H9 (cell line): ENCODE results near the gene MGST1. TPM values are rescaled to one million over a fixed set of nuclear protein-coding genes. Genes with fewer than 3 reads are reported as not detected.

ENCODE experiments used
- DNase-seq: peaks from one replicate; pipeline ENCODE4 v3.0.0-alpha.2; 2017
- H2AFZ ChIP-seq: one replicate; pipeline ENCODE4 v1.6.1; 2013; ENCODE audit warnings: mild to moderate bottlenecking, low read length, control low read depth, moderate library complexity
- H2AK5ac ChIP-seq: 2 replicates; pipeline ENCODE4 v1.6.1; 2013; ENCODE audit warnings: low read length, control low read depth, mixed read lengths; ENCODE audit not compliant: insufficient read length
- H2BK120ac ChIP-seq: one replicate; pipeline ENCODE4 v1.6.1; 2013; ENCODE audit warnings: low read depth, mild to moderate bottlenecking, low read length, control low read depth, inconsistent platforms; ENCODE audit not compliant: poor library complexity, severe bottlenecking
- H2BK12ac ChIP-seq: 2 replicates; pipeline ENCODE4 v1.6.1; 2013; ENCODE audit warnings: low read length, control low read depth, mixed read lengths, low read depth; ENCODE audit not compliant: insufficient read length
- H2BK15ac ChIP-seq: 2 replicates; pipeline ENCODE4 v1.6.1; 2013; ENCODE audit warnings: low read depth, low read length, control low read depth
- H2BK20ac ChIP-seq: one replicate; pipeline ENCODE4 v1.6.1; 2013; ENCODE audit warnings: low read depth, mild to moderate bottlenecking, low read length, control low read depth, inconsistent platforms; ENCODE audit not compliant: poor library complexity, severe bottlenecking
- H2BK5ac ChIP-seq: 2 replicates; pipeline ENCODE4 v1.6.1; 2013; ENCODE audit warnings: low read length, control low read depth, mixed read lengths; ENCODE audit not compliant: insufficient read length
- H3K14ac ChIP-seq: 2 replicates; pipeline ENCODE4 v1.6.1; 2013; ENCODE audit warnings: low read length, control low read depth; ENCODE audit not compliant: insufficient read depth
- H3K18ac ChIP-seq: 2 replicates; pipeline ENCODE4 v1.6.1; 2013; ENCODE audit warnings: low read depth, mild to moderate bottlenecking, mixed read lengths, low read length, control low read depth; ENCODE audit not compliant: insufficient read length
- H3K23ac ChIP-seq: 2 replicates; pipeline ENCODE4 v1.6.1; 2013; ENCODE audit warnings: low read length, control low read depth, mixed read lengths, low read depth; ENCODE audit not compliant: insufficient read length
- H3K23me2 ChIP-seq: 2 replicates; pipeline ENCODE4 v1.6.1; 2013; ENCODE audit warnings: low read depth, mild to moderate bottlenecking, mixed read lengths, low read length, control low read depth; ENCODE audit not compliant: insufficient read length, poor library complexity, severe bottlenecking
- H3K27ac ChIP-seq: 2 replicates; pipeline ENCODE4 v1.5.1; 2013; ENCODE audit warnings: low read length, control low read depth, mixed read lengths, low read depth; ENCODE audit not compliant: insufficient read length
- H3K27me3 ChIP-seq: 2 replicates; pipeline ENCODE4 v1.6.1; 2013; ENCODE audit warnings: low read length, control low read depth, inconsistent platforms; ENCODE audit not compliant: insufficient read depth
- H3K4ac ChIP-seq: 2 replicates; pipeline ENCODE4 v1.6.1; 2013; ENCODE audit warnings: low read depth, mild to moderate bottlenecking, control low read depth, inconsistent platforms, low read length, moderate library complexity
- H3K4me1 ChIP-seq: 2 replicates; pipeline ENCODE4 v1.6.1; 2013; ENCODE audit warnings: low read length, control low read depth, inconsistent platforms; ENCODE audit not compliant: insufficient read depth
- H3K4me2 ChIP-seq: 2 replicates; pipeline ENCODE4 v1.6.1; 2013; ENCODE audit warnings: low read length, control low read depth, mixed read lengths; ENCODE audit not compliant: insufficient read length, insufficient read depth
- H3K56ac ChIP-seq: 2 replicates; pipeline ENCODE4 v1.6.1; 2013; ENCODE audit warnings: low read depth, mild to moderate bottlenecking, mixed read lengths, low read length, control low read depth; ENCODE audit not compliant: insufficient read length
- H3K79me1 ChIP-seq: 2 replicates; pipeline ENCODE4 v1.6.1; 2013; ENCODE audit warnings: low read depth, mild to moderate bottlenecking, moderate library complexity, low read length, control low read depth, inconsistent platforms; ENCODE audit not compliant: insufficient read depth, poor library complexity, severe bottlenecking
- H3K79me2 ChIP-seq: 2 replicates; pipeline ENCODE4 v1.6.1; 2013; ENCODE audit warnings: low read length, control low read depth, inconsistent platforms; ENCODE audit not compliant: insufficient read depth
- H3K9ac ChIP-seq: 2 replicates; pipeline ENCODE4 v1.6.1; 2013; ENCODE audit warnings: low read length, control low read depth, mixed read lengths; ENCODE audit not compliant: insufficient read length; ENCODE audit errors: extremely low read depth
- H3K9me3 ChIP-seq: one replicate; pipeline ENCODE4 v1.6.1; 2013; ENCODE audit warnings: low read depth, low read length, inconsistent platforms; ENCODE audit not compliant: control insufficient read depth
- H3T11ph ChIP-seq: one replicate; pipeline ENCODE4 v1.6.1; 2013; ENCODE audit warnings: mild to moderate bottlenecking, low read length, control low read depth, inconsistent platforms
- H4K20me1 ChIP-seq: one replicate; pipeline ENCODE4 v1.6.1; 2013; ENCODE audit not compliant: control insufficient read depth, insufficient read length, insufficient read depth
- H4K5ac ChIP-seq: 2 replicates; pipeline ENCODE4 v1.6.1; 2013; ENCODE audit warnings: low read depth, mild to moderate bottlenecking, mixed read lengths, low read length, control low read depth; ENCODE audit not compliant: insufficient read length
- H4K8ac ChIP-seq: replicated peaks from 2 replicates; pipeline ENCODE4 v1.6.1; 2013; ENCODE audit warnings: low read length, control low read depth, mixed read lengths, low read depth; ENCODE audit not compliant: insufficient read length
- H4K91ac ChIP-seq: 2 replicates; pipeline ENCODE4 v1.6.1; 2013; ENCODE audit warnings: low read depth, mild to moderate bottlenecking, moderate library complexity, mixed read lengths, low read length, control low read depth; ENCODE audit not compliant: insufficient read length
- H3K27ac Mint-ChIP-seq, 3 experiments: 2 replicates in 2 of 3; 3 replicates in 1 of 3; pipeline ENCODE4 v1.8.0; 2020 to 2021; ENCODE audit warnings: mixed read lengths in 3 of 3, mild to moderate bottlenecking in 1 of 3, moderate library complexity in 1 of 3
- H3K27me3 Mint-ChIP-seq: 2 replicates; pipeline ENCODE4 v1.8.0; 2021; ENCODE audit warnings: low read depth, mild to moderate bottlenecking, moderate library complexity, mixed read lengths
- H3K36me3 Mint-ChIP-seq, 3 experiments: 2 replicates in 2 of 3; 3 replicates in 1 of 3; pipeline ENCODE4 v1.8.0; 2020 to 2021; ENCODE audit warnings: low read depth in 3 of 3, mixed read lengths in 3 of 3; ENCODE audit not compliant: insufficient read depth in 1 of 3
- H3K4me1 Mint-ChIP-seq, 2 experiments: 2 replicates each; pipeline ENCODE4 v1.8.0; 2020; ENCODE audit warnings: mixed read lengths in 2 of 2
- H3K4me3 Mint-ChIP-seq, 2 experiments: 2 replicates in 1 of 2; 3 replicates in 1 of 2; pipeline ENCODE4 v1.8.0; 2020 to 2021; ENCODE audit warnings: mild to moderate bottlenecking in 2 of 2, mixed read lengths in 2 of 2, moderate library complexity in 1 of 2
- H3K9me3 Mint-ChIP-seq, 2 experiments: 2 replicates in 1 of 2; 3 replicates in 1 of 2; pipeline ENCODE4 v1.8.0; 2020; ENCODE audit warnings: mild to moderate bottlenecking in 2 of 2, mixed read lengths in 2 of 2, moderate library complexity in 1 of 2
- WGBS: extraction: QIAGEN DNeasy Blood & Tissue Kit; methylation state at CpG from one replicate; pipeline ENCODE4 v1.1.7; 2013; ENCODE audit warnings: missing lambda C conversion rate, low lambda C conversion rate, mixed read lengths; ENCODE audit not compliant: insufficient read length; ENCODE audit errors: extremely low coverage; 5-methylcytosine and 5-hydroxymethylcytosine counted together
- total RNA-seq: library from RNA; stranded (reverse); gene quantifications from 2 replicates; pipeline ENCODE4 v1.2.1, GENCODE V29; 2021
- TF ChIP-seq, protein P1 (sequence below): fragments of 200-600 bp; sonication (generic); conservative IDR thresholded peaks from 3 replicates; pipeline ENCODE4 v1.8.0; 2021; ENCODE audit warnings: antibody characterized with exemption, mild to moderate bottlenecking

Gene MGST1
- total RNA-seq, 1 experiment from 2014 or later: 235 TPM

DNA sequence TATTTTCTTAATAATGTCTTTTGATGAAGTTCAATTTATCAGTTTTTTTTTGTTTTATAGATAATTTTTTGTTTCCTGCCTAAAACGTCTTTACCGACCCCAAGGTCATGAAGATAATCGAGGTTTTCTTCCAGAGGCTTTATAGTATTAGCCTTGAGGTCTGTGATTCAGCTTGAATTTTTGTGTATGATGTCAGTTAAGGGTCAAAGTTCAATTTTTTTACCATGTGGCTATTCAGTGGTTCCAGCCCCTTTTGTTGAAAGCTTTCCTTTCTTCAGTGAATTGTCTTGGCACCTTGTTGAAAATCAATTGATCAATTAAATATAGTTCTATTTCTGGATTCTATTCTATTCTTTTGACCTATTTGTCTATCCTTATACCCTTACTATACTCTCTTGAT, 3.2 kb upstream of the MGST1 start:
- Histone ChIP-seq H4K8ac (no peak overlapping the region), H3K9ac (no peak overlapping the region), H3K79me1 (no peaks in the 10 kb centered on the region), H2BK15ac (no peak overlapping the region), H3K9me3 (no peaks in the 10 kb centered on the region), H3K79me2 (peaks cover 16% of the 10 kb centered on the region), H3K23ac (no peak overlapping the region), H2BK12ac (no peak overlapping the region), H3K23me2 (peaks cover 10% of the 10 kb centered on the region), H3K27me3 (no peaks in the 10 kb centered on the region; the same call in 1 of the 2 replicates), H2AFZ (no peak overlapping the region), H2BK5ac (no peak overlapping the region), H4K91ac (no peak overlapping the region), H3K27ac (no peak overlapping the region), H3K4me2 (no peak overlapping the region), H2BK20ac (no peak overlapping the region), H3K14ac (no peak overlapping the region), H4K5ac (no peak overlapping the region), H2AK5ac (no peak overlapping the region), H3T11ph (no peak overlapping the region), H3K18ac (no peak overlapping the region), H4K20me1 (no peaks in the 10 kb centered on the region), H3K56ac (no peak overlapping the region), H3K4me1 (peaks cover 2% of the 10 kb centered on the region; the same call in 1 of the 2 replicates), H3K4ac (no peak overlapping the region), H2BK120ac (no peak overlapping the region)
- Mint-ChIP-seq H3K9me3 (no peaks in the 10 kb centered on the region), H3K4me1 (peaks cover 19 to 25% of the 10 kb centered on the region in 2 experiments), H3K27me3 (no peaks in the 10 kb centered on the region), H3K27ac (no peak overlapping the region), H3K36me3 (peaks cover under 1 to 4% (median 4%) of the 10 kb centered on the region in 3 experiments; a peak in 6 of 7 replicates), H3K4me3 (no peak overlapping the region)
- DNase-seq: no peak
- TF ChIP-seq, protein P1, sequence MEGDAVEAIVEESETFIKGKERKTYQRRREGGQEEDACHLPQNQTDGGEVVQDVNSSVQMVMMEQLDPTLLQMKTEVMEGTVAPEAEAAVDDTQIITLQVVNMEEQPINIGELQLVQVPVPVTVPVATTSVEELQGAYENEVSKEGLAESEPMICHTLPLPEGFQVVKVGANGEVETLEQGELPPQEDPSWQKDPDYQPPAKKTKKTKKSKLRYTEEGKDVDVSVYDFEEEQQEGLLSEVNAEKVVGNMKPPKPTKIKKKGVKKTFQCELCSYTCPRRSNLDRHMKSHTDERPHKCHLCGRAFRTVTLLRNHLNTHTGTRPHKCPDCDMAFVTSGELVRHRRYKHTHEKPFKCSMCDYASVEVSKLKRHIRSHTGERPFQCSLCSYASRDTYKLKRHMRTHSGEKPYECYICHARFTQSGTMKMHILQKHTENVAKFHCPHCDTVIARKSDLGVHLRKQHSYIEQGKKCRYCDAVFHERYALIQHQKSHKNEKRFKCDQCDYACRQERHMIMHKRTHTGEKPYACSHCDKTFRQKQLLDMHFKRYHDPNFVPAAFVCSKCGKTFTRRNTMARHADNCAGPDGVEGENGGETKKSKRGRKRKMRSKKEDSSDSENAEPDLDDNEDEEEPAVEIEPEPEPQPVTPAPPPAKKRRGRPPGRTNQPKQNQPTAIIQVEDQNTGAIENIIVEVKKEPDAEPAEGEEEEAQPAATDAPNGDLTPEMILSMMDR: no peak
- WGBS: no CpG with 5 or more reads among the region's 3 CpGs
